IMR-90 (cell line): ENCODE data around the gene SGPL1. TPM values are rescaled to one million over a fixed set of nuclear protein-coding genes. Genes with fewer than 3 reads are reported as not detected.

ENCODE experiments used
- ATAC-seq: fragments of 200-7000 bp; cut with Tn5 transposase; 2 replicates; pipeline ENCODE4 v1.9.1; 2020; ENCODE audit warnings: low read depth, mild to moderate bottlenecking, moderate library complexity
- BruUV-seq: library from RNA; stranded (reverse); fragments of 400-500 nt; replicated peaks from 2 replicates; lab custom pipeline; 2021; lab: Mats Ljungman, UMichigan
- CTCF ChIA-PET: fragments of 300-600 bp; formaldehyde crosslinking; extraction: SDS; loops from one replicate; lab custom pipeline; 2021; ENCODE audit warnings: antibody characterized with exemption; lab: Yijun Ruan, JAX
- POLR2A ChIA-PET: fragments of 300-600 bp; sonication (Branson Sonifier 250); formaldehyde crosslinking; loops from one replicate; lab custom pipeline; 2022; ENCODE audit warnings: antibody characterized with exemption; ENCODE audit not compliant: unreplicated experiment; lab: Charles Lee
- DNase-seq: peaks from one replicate; pipeline ENCODE4 v3.0.0; 2013
- H2AFZ ChIP-seq: replicated peaks from 2 replicates; pipeline ENCODE3; 2013; ENCODE audit warnings: low read length, mild to moderate bottlenecking; ENCODE audit not compliant: poor library complexity
- H2AK5ac ChIP-seq: 2 replicates; pipeline ENCODE4 v1.6.1; 2013; ENCODE audit warnings: low read depth, low read length, inconsistent platforms
- H2AK9ac ChIP-seq: replicated peaks from 2 replicates; pipeline ENCODE3; 2013; ENCODE audit warnings: mild to moderate bottlenecking, low read depth, low read length, moderate library complexity; ENCODE audit not compliant: poor library complexity
- H2BK120ac ChIP-seq: 2 replicates; pipeline ENCODE4 v1.6.1; 2013; ENCODE audit warnings: low read depth, low read length, inconsistent platforms
- H2BK15ac ChIP-seq: 3 replicates; pipeline ENCODE4 v1.6.1; 2013; ENCODE audit warnings: low read depth, low read length, inconsistent platforms
- H2BK20ac ChIP-seq: 2 replicates; pipeline ENCODE4 v1.6.1; 2013; ENCODE audit warnings: low read depth, mild to moderate bottlenecking, inconsistent platforms, low read length, moderate library complexity
- H2BK5ac ChIP-seq: 2 replicates; pipeline ENCODE4 v1.6.1; 2013; ENCODE audit warnings: mild to moderate bottlenecking, low read depth, low read length, inconsistent platforms; ENCODE audit not compliant: poor library complexity, severe bottlenecking
- H3K14ac ChIP-seq: replicated peaks from 2 replicates; pipeline ENCODE4 v1.6.1; 2013; ENCODE audit warnings: low read depth, low read length, inconsistent platforms
- H3K18ac ChIP-seq: 2 replicates; pipeline ENCODE4 v1.6.1; 2013; ENCODE audit warnings: low read depth, low read length, control low read depth
- H3K23ac ChIP-seq: 2 replicates; pipeline ENCODE4 v1.6.1; 2013; ENCODE audit warnings: low read depth, low read length, inconsistent platforms
- H3K27ac ChIP-seq: 2 replicates; pipeline ENCODE4 v1.5.1; 2013; ENCODE audit warnings: mild to moderate bottlenecking, control low read depth, low read length; ENCODE audit not compliant: insufficient read depth
- H3K27me3 ChIP-seq: 2 replicates; pipeline ENCODE4 v1.6.1; 2013; ENCODE audit warnings: low read length; ENCODE audit not compliant: control insufficient read depth, insufficient read depth
- H3K36me3 ChIP-seq: 2 replicates; pipeline ENCODE4 v1.6.1; 2013; ENCODE audit warnings: low read length, mixed read lengths; ENCODE audit not compliant: control insufficient read depth, insufficient read depth
- H3K4ac ChIP-seq: 2 replicates; pipeline ENCODE4 v1.6.1; 2013; ENCODE audit warnings: low read depth, low read length, inconsistent platforms
- H3K4me1 ChIP-seq: 2 replicates; pipeline ENCODE4 v1.6.1; 2013; ENCODE audit warnings: low read length, mixed read lengths; ENCODE audit not compliant: control insufficient read depth, insufficient read depth
- H3K4me2 ChIP-seq: 2 replicates; pipeline ENCODE4 v1.6.1; 2013; ENCODE audit warnings: low read depth, mild to moderate bottlenecking, control low read depth, low read length, moderate library complexity
- H3K4me3 ChIP-seq: 2 replicates; pipeline ENCODE4 v1.5.1; 2013; ENCODE audit warnings: low read depth, mild to moderate bottlenecking, control low read depth, low read length, moderate library complexity; ENCODE audit not compliant: insufficient read depth
- H3K56ac ChIP-seq: 2 replicates; pipeline ENCODE4 v1.6.1; 2013; ENCODE audit warnings: low read length, inconsistent platforms; ENCODE audit not compliant: insufficient read depth; ENCODE audit errors: extremely low read depth
- H3K79me1 ChIP-seq, 2 experiments: 2 replicates each; pipeline ENCODE4 v1.6.1; 2013; ENCODE audit warnings: low read length in 2 of 2, inconsistent platforms in 1 of 2, low read depth in 1 of 2
- H3K9ac ChIP-seq: 2 replicates; pipeline ENCODE4 v1.6.1; 2013; ENCODE audit warnings: low read depth, low read length, control low read depth
- H3K9me1 ChIP-seq: 2 replicates; pipeline ENCODE4 v1.6.1; 2013; ENCODE audit warnings: low read length, inconsistent platforms; ENCODE audit not compliant: insufficient read depth
- H3K9me3 ChIP-seq: 2 replicates; pipeline ENCODE4 v1.6.1; 2013; ENCODE audit warnings: low read length; ENCODE audit not compliant: control insufficient read depth, insufficient read depth
- H4K20me1 ChIP-seq: 2 replicates; pipeline ENCODE4 v1.6.1; 2013; ENCODE audit warnings: low read length, inconsistent platforms; ENCODE audit not compliant: insufficient read depth
- H4K5ac ChIP-seq: 2 replicates; pipeline ENCODE4 v1.6.1; 2013; ENCODE audit warnings: mild to moderate bottlenecking, low read depth, low read length, control low read depth
- H4K8ac ChIP-seq, 2 experiments: 2 replicates each; pipeline ENCODE4 v1.6.1; 2013; ENCODE audit warnings: low read depth in 2 of 2, low read length in 2 of 2, control low read depth in 1 of 2, inconsistent platforms in 1 of 2
- H4K91ac ChIP-seq: 2 replicates; pipeline ENCODE4 v1.6.1; 2013; ENCODE audit warnings: low read depth, low read length, inconsistent platforms; ENCODE audit not compliant: insufficient read depth
- BHLHE40 ChIP-seq: fragments of 150-350 bp; IDR thresholded peaks from 2 replicates; pipeline ENCODE4 v1.6.1; 2016; ENCODE audit warnings: mild to moderate bottlenecking, low read depth, low read length
- CEBPB ChIP-seq: IDR thresholded peaks from 2 replicates; pipeline ENCODE4 v1.6.1; 2012; ENCODE audit warnings: low read depth, low read length, improper control_type of control experiment
- MAFK ChIP-seq: IDR thresholded peaks from 2 replicates; pipeline ENCODE4 v1.6.1; 2012; ENCODE audit warnings: low read depth, low read length, improper control_type of control experiment
- MAZ ChIP-seq: IDR thresholded peaks from 2 replicates; pipeline ENCODE4 v1.6.1; 2012; ENCODE audit warnings: low read depth, mild to moderate bottlenecking, low read length, improper control_type of control experiment, moderate library complexity, borderline replicate concordance
- MXI1 ChIP-seq: IDR thresholded peaks from 2 replicates; pipeline ENCODE4 v1.6.1; 2012; ENCODE audit warnings: low read depth, mild to moderate bottlenecking, low read length, moderate library complexity, borderline replicate concordance
- POLR2A ChIP-seq: IDR thresholded peaks from 2 replicates; pipeline ENCODE4 v1.6.1; 2012; ENCODE audit warnings: mild to moderate bottlenecking, low read depth, low read length
- RCOR1 ChIP-seq: IDR thresholded peaks from 2 replicates; pipeline ENCODE4 v1.6.1; 2012; ENCODE audit warnings: mild to moderate bottlenecking, low read length, improper control_type of control experiment; ENCODE audit not compliant: insufficient replicate concordance
- RFX5 ChIP-seq: IDR thresholded peaks from 2 replicates; pipeline ENCODE4 v1.8.0; 2012; ENCODE audit warnings: low read depth, mild to moderate bottlenecking, low read length, moderate library complexity
- SMC3 ChIP-seq: fragments of 150-350 bp; IDR thresholded peaks from 2 replicates; pipeline ENCODE4 v1.6.1; 2016; ENCODE audit warnings: low read depth, mild to moderate bottlenecking, antibody characterized with exemption, low read length, moderate library complexity
- dilution Hi-C: fragments of 300-500 bp; cut with HindIII; formaldehyde crosslinking; loops from one replicate; pipeline ENCODE4 v1.14.3; 2018; ENCODE audit warnings: low sequenced_read_pairs; ENCODE audit not compliant: unreplicated experiment
- in situ Hi-C: fragments of 300-500 bp; cut with MboI; formaldehyde crosslinking; loops from 3 replicates; pipeline ENCODE4 v1.14.3; 2019; ENCODE audit warnings: low sequenced_read_pairs, inconsistent platforms, mixed read lengths
- intact Hi-C: fragments of 100-400 bp; cut with micrococcal nuclease; formaldehyde crosslinking; loops from 2 replicates; pipeline ENCODE4 v1.10.0; 2022
- polyA plus RNA-seq, 3 experiments: library from polyadenylated mRNA; depleted of rRNA; stranded (reverse); fragments of >200 nt; gene quantifications; 2 replicates each; pipeline ENCODE4 v1.2.3, GENCODE V29; 2012; ENCODE audit warnings: low replicate concordance in 1 of 3
- total RNA-seq: library from RNA; depleted of rRNA; stranded (reverse); fragments of >200 nt; gene quantifications from 2 replicates; pipeline ENCODE4 v1.2.3, GENCODE V29; 2012
- TF ChIP-seq, protein P1 (sequence below): conservative IDR thresholded peaks from 2 replicates; pipeline ENCODE4 v1.5.1; 2012; ENCODE audit warnings: mild to moderate bottlenecking, low read depth, low read length, improper control_type of control experiment
- TF ChIP-seq, protein P2 (sequence below): fragments of 150-350 bp; IDR thresholded peaks from 2 replicates; pipeline ENCODE4 v1.6.1; 2017; ENCODE audit warnings: mild to moderate bottlenecking, antibody characterized with exemption, low read length, low read depth

The SGPL1 gene
- total and polyA plus RNA-seq, 2 of the 4 experiments (the other 2 are of a cell fraction), result 12.2 to 26.7 TPM

DNA sequence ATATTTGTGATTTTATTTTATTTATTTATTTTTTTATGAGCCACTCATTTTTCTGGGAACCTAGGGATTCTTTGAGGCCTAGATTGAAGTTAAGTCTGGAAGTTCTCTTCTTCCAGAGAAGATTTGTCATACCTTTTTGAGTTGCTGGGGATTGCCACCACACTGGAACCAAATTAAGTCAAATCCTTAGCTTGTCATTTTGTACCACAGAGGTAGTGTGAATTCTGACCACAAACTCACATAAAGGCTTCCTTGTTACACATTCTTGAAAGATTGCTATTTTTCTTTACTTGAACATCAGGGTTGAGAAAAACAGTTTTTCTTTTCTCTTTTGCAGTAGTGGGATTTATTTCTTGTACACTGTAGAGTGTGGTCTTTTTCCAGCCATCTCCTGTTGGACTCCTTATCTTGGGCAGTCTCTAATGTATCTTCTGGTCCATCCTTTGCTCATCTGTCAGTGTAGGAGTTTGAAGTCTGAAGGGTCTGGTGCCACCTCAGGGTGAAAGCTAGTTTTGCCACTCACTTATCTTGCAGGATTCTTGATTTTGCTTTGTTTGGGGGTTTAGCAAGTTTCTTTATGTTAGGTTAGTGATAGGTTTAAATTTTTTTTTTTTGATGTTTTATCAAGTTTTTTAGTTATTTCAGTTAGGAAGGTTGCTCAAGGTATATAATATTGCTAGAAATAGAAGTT is 47.9 kb downstream of the SGPL1 start:
- H4K5ac ChIP-seq, result no peak overlapping the region
- ATAC-seq (no peak), DNase-seq (no peak)
- no peaks in the 10 kb centered on the region for H3K4me1 ChIP-seq
- H3K4me3 ChIP-seq, result no peak overlapping the region
- H2BK20ac ChIP-seq, result no peak overlapping the region
- no peak overlapping the region for H3K4ac ChIP-seq
- H3K36me3 ChIP-seq, result peaks cover 17% of the 10 kb centered on the region
- in situ Hi-C loops, result no loop called here
- TF ChIP-seq MXI1, result no peak
- no peak for TF ChIP-seq RCOR1
- TF ChIP-seq POLR2A, result no peak
- TF ChIP-seq, protein P1, sequence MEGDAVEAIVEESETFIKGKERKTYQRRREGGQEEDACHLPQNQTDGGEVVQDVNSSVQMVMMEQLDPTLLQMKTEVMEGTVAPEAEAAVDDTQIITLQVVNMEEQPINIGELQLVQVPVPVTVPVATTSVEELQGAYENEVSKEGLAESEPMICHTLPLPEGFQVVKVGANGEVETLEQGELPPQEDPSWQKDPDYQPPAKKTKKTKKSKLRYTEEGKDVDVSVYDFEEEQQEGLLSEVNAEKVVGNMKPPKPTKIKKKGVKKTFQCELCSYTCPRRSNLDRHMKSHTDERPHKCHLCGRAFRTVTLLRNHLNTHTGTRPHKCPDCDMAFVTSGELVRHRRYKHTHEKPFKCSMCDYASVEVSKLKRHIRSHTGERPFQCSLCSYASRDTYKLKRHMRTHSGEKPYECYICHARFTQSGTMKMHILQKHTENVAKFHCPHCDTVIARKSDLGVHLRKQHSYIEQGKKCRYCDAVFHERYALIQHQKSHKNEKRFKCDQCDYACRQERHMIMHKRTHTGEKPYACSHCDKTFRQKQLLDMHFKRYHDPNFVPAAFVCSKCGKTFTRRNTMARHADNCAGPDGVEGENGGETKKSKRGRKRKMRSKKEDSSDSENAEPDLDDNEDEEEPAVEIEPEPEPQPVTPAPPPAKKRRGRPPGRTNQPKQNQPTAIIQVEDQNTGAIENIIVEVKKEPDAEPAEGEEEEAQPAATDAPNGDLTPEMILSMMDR, result no peak
- no peak for TF ChIP-seq CEBPB
- no peak for TF ChIP-seq SMC3
- no peak for TF ChIP-seq MAFK
- no peak for TF ChIP-seq RFX5
- TF ChIP-seq BHLHE40, result no peak
- no peak for TF ChIP-seq MAZ
- TF ChIP-seq, protein P2, sequence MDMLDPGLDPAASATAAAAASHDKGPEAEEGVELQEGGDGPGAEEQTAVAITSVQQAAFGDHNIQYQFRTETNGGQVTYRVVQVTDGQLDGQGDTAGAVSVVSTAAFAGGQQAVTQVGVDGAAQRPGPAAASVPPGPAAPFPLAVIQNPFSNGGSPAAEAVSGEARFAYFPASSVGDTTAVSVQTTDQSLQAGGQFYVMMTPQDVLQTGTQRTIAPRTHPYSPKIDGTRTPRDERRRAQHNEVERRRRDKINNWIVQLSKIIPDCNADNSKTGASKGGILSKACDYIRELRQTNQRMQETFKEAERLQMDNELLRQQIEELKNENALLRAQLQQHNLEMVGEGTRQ, result no peak
- H3K9me3 ChIP-seq, result no peaks in the 10 kb centered on the region
- no peak overlapping the region for H3K27ac ChIP-seq
- no peak overlapping the region for H3K14ac ChIP-seq
- H3K4me2 ChIP-seq, result no peak overlapping the region
- intact Hi-C loops, result no loop called here
- no peak overlapping the region for H2AK5ac ChIP-seq
- H3K27me3 ChIP-seq, result no peaks in the 10 kb centered on the region
- H3K18ac ChIP-seq, result no peak overlapping the region
- no peak overlapping the region for H4K91ac ChIP-seq
- H3K79me1 ChIP-seq, result no peaks in the 10 kb centered on the region
- H2BK15ac ChIP-seq, result no peak overlapping the region
- no peaks in the 10 kb centered on the region for H4K20me1 ChIP-seq
- no TSS peak for BruUV-seq
- dilution Hi-C loops, result no loop called here
- H3K56ac ChIP-seq, result no peak overlapping the region
- no peak overlapping the region for H2BK120ac ChIP-seq
- no peak overlapping the region for H3K23ac ChIP-seq
- H2AK9ac ChIP-seq, result no peak overlapping the region
- H4K8ac ChIP-seq, result no peak overlapping the region
- H2BK5ac ChIP-seq, result no peak overlapping the region
- H2AFZ ChIP-seq, result no peak overlapping the region
- H3K9me1 ChIP-seq, result peaks cover 4% of the 10 kb centered on the region; the same call in 1 of the 2 replicates
- CTCF ChIA-PET, result interaction anchor here (0.6 to 1.6 kb wide), 3 partner anchors 10 to 37 kb away, joined by 4 to 12 read pairs (median 6); no protein-coding TSS in a partner anchor
- no peak overlapping the region for H3K9ac ChIP-seq
- POLR2A ChIA-PET, result no interaction called here
